ENCODE measurements around the gene IPO4. TPM values are rescaled to one million over a fixed set of nuclear protein-coding genes. Genes with fewer than 3 reads are reported as not detected.

The IPO4 gene
- total and polyA plus RNA-seq, 2 of the 13 experiments (the other 11 are each of a cell fraction or from before 2014, with no cell fraction given): 39.0 to 179 TPM

DNA sequence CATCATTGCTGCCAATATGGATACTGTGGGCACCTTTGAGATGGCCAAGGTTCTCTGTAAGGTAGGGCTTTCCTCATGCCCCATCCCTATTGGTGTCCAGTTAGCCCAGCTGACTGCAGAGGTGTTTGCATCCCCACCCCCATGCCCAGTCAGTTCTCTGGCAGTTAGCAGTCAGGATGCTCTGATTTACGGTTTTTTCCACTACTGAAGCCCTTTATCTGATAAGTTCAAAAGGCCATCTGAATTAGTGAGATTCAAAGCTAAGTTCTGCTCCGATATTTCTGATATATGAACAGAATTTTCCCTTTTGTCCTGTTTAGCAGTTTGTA, 44.9 kb upstream of the IPO4 start (continued):
- TF ChIP-seq, protein P1, sequence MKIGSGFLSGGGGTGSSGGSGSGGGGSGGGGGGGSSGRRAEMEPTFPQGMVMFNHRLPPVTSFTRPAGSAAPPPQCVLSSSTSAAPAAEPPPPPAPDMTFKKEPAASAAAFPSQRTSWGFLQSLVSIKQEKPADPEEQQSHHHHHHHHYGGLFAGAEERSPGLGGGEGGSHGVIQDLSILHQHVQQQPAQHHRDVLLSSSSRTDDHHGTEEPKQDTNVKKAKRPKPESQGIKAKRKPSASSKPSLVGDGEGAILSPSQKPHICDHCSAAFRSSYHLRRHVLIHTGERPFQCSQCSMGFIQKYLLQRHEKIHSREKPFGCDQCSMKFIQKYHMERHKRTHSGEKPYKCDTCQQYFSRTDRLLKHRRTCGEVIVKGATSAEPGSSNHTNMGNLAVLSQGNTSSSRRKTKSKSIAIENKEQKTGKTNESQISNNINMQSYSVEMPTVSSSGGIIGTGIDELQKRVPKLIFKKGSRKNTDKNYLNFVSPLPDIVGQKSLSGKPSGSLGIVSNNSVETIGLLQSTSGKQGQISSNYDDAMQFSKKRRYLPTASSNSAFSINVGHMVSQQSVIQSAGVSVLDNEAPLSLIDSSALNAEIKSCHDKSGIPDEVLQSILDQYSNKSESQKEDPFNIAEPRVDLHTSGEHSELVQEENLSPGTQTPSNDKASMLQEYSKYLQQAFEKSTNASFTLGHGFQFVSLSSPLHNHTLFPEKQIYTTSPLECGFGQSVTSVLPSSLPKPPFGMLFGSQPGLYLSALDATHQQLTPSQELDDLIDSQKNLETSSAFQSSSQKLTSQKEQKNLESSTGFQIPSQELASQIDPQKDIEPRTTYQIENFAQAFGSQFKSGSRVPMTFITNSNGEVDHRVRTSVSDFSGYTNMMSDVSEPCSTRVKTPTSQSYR (CRISPR knock-in tag; IDR thresholded peaks at IDR 0.05; ENCODE audit: borderline replicate concordance): peak; percentile 85
- TF ChIP-seq, protein P2, sequence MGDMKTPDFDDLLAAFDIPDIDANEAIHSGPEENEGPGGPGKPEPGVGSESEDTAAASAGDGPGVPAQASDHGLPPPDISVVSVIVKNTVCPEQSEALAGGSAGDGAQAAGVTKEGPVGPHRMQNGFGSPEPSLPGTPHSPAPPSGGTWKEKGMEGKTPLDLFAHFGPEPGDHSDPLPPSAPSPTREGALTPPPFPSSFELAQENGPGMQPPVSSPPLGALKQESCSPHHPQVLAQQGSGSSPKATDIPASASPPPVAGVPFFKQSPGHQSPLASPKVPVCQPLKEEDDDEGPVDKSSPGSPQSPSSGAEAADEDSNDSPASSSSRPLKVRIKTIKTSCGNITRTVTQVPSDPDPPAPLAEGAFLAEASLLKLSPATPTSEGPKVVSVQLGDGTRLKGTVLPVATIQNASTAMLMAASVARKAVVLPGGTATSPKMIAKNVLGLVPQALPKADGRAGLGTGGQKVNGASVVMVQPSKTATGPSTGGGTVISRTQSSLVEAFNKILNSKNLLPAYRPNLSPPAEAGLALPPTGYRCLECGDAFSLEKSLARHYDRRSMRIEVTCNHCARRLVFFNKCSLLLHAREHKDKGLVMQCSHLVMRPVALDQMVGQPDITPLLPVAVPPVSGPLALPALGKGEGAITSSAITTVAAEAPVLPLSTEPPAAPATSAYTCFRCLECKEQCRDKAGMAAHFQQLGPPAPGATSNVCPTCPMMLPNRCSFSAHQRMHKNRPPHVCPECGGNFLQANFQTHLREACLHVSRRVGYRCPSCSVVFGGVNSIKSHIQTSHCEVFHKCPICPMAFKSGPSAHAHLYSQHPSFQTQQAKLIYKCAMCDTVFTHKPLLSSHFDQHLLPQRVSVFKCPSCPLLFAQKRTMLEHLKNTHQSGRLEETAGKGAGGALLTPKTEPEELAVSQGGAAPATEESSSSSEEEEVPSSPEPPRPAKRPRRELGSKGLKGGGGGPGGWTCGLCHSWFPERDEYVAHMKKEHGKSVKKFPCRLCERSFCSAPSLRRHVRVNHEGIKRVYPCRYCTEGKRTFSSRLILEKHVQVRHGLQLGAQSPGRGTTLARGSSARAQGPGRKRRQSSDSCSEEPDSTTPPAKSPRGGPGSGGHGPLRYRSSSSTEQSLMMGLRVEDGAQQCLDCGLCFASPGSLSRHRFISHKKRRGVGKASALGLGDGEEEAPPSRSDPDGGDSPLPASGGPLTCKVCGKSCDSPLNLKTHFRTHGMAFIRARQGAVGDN (CRISPR knock-in tag; IDR thresholded peaks at IDR 0.05): no peak
- TF ChIP-seq ZNF607 (CRISPR knock-in tag; IDR thresholded peaks at IDR 0.05; ENCODE audit: borderline replicate concordance): no peak
- no peak for TF ChIP-seq SRSF4 (IDR thresholded peaks at IDR 0.05; ENCODE audit: low read depth, low read length, poor library complexity, severe bottlenecking)
- no peak for TF ChIP-seq TOPORS (CRISPR knock-in tag; IDR thresholded peaks at IDR 0.05)
- TF ChIP-seq, protein P3, sequence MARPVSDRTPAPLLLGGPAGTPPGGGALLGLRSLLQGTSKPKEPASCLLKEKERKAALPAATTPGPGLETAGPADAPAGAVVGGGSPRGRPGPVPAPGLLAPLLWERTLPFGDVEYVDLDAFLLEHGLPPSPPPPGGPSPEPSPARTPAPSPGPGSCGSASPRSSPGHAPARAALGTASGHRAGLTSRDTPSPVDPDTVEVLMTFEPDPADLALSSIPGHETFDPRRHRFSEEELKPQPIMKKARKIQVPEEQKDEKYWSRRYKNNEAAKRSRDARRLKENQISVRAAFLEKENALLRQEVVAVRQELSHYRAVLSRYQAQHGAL (CRISPR knock-in tag; IDR thresholded peaks at IDR 0.05; ENCODE audit: not compliant biosample characterization): no peak
- TF ChIP-seq HNF4A (CRISPR knock-in tag; IDR thresholded peaks at IDR 0.05): no peak
- no peak for TF ChIP-seq NR3C1 (CRISPR knock-in tag; IDR thresholded peaks at IDR 0.05)
- no peak for TF ChIP-seq SOX13 (IDR thresholded peaks at IDR 0.05)
- no peak for TF ChIP-seq SOX13 (CRISPR knock-in tag; conservative IDR thresholded peaks at IDR 0.05 in 1 of 2, IDR thresholded peaks at IDR 0.05 in 1 of 2)
- TF ChIP-seq, protein P4, sequence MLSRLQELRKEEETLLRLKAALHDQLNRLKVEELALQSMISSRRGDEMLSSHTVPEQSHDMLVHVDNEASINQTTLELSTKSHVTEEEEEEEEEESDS (CRISPR knock-in tag; IDR thresholded peaks at IDR 0.05; ENCODE audit: borderline replicate concordance): no peak
- TF ChIP-seq ELF4 (CRISPR knock-in tag; IDR thresholded peaks at IDR 0.05; ENCODE audit: borderline replicate concordance): no peak
- TF ChIP-seq ATF1 (CRISPR knock-in tag; IDR thresholded peaks at IDR 0.05): no peak
- TF ChIP-seq NCOA1 (CRISPR knock-in tag; IDR thresholded peaks at IDR 0.05): 0 out of 2 replicates have a peak, but pooled peaks have one; percentile 3
- TF ChIP-seq, protein P5, sequence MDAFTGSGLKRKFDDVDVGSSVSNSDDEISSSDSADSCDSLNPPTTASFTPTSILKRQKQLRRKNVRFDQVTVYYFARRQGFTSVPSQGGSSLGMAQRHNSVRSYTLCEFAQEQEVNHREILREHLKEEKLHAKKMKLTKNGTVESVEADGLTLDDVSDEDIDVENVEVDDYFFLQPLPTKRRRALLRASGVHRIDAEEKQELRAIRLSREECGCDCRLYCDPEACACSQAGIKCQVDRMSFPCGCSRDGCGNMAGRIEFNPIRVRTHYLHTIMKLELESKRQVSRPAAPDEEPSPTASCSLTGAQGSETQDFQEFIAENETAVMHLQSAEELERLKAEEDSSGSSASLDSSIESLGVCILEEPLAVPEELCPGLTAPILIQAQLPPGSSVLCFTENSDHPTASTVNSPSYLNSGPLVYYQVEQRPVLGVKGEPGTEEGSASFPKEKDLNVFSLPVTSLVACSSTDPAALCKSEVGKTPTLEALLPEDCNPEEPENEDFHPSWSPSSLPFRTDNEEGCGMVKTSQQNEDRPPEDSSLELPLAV (CRISPR knock-in tag; conservative IDR thresholded peaks at IDR 0.05; ENCODE audit: low read depth): no peak
- TF ChIP-seq, protein P6, sequence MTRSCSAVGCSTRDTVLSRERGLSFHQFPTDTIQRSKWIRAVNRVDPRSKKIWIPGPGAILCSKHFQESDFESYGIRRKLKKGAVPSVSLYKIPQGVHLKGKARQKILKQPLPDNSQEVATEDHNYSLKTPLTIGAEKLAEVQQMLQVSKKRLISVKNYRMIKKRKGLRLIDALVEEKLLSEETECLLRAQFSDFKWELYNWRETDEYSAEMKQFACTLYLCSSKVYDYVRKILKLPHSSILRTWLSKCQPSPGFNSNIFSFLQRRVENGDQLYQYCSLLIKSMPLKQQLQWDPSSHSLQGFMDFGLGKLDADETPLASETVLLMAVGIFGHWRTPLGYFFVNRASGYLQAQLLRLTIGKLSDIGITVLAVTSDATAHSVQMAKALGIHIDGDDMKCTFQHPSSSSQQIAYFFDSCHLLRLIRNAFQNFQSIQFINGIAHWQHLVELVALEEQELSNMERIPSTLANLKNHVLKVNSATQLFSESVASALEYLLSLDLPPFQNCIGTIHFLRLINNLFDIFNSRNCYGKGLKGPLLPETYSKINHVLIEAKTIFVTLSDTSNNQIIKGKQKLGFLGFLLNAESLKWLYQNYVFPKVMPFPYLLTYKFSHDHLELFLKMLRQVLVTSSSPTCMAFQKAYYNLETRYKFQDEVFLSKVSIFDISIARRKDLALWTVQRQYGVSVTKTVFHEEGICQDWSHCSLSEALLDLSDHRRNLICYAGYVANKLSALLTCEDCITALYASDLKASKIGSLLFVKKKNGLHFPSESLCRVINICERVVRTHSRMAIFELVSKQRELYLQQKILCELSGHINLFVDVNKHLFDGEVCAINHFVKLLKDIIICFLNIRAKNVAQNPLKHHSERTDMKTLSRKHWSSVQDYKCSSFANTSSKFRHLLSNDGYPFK (CRISPR knock-in tag; IDR thresholded peaks at IDR 0.05; ENCODE audit: borderline replicate concordance): no peak
- no peak for TF ChIP-seq SAFB2 (CRISPR knock-in tag; IDR thresholded peaks at IDR 0.05; ENCODE audit: borderline replicate concordance, low read depth)

All from HepG2 (cell line).